ENCODE measurements around the gene APBB2.

- TF ChIP-seq CTCF (IDR thresholded peaks at IDR 0.05) (no peak), POLR2AphosphoS5 (IDR thresholded peaks at IDR 0.05) (no peak), POLR2A (IDR thresholded peaks at IDR 0.05) (no peak)
These were observed 148.3 kb downstream of the APBB2 start for GRCh38 chr4:41066049-41066448.

Data from gastroesophageal sphincter (tissue), 3 donors.